CD4-positive, alpha-beta T cell treated with Interferon alpha-2 for 1 hour (primary cell): ENCODE measurements around the gene GRB10.
A peak's percentile ranks its signal among the peaks of the same experiment; 100 is the strongest.

Experiments used
- DNase-seq, 2 donors: peaks; one replicate each; pipeline ENCODE4 v3.0.0-alpha.2; 2020 to 2022

Gene GRB10

DNA sequence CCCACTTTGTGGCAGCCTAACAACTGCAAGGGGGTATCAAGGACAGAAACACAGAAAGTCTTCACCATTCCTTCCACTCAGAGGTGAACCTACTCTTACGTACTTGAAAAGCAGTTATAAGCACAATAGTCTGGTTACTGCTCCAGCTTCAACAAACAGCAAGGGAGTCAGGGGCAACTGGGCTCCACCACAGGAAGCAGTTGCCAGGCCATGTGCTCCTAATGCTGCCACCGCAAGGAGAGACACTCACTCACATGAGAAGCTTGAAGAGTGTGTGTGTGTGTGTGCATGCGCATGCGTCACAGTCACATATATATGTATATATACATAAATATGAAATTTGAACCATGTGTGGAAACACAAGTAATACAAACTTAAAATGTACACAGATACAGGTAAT is 65.5 kb downstream of the GRB10 start:
- DNase-seq: no peak

DNA sequence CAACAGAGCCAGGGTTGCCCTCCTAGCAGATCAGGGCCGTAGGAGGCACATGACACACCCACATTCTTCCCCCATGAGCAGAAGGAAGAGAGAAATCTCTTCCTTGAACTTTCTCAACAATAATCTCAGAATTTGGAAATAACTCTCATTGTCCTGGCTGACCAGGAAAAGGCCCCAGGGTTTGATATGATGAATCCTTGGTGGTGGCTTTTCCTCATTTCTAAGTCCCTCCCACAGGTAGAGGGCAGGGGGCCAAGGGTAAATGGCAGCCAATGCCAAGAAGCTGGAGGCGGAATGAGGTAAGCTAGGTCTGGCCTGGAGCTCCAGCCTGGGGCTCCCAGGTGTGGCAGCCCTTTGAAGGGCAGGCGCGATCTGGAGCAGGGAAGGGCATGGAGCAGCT is 67.8 kb downstream of the GRB10 start:
- DNase-seq: no peak

DNA sequence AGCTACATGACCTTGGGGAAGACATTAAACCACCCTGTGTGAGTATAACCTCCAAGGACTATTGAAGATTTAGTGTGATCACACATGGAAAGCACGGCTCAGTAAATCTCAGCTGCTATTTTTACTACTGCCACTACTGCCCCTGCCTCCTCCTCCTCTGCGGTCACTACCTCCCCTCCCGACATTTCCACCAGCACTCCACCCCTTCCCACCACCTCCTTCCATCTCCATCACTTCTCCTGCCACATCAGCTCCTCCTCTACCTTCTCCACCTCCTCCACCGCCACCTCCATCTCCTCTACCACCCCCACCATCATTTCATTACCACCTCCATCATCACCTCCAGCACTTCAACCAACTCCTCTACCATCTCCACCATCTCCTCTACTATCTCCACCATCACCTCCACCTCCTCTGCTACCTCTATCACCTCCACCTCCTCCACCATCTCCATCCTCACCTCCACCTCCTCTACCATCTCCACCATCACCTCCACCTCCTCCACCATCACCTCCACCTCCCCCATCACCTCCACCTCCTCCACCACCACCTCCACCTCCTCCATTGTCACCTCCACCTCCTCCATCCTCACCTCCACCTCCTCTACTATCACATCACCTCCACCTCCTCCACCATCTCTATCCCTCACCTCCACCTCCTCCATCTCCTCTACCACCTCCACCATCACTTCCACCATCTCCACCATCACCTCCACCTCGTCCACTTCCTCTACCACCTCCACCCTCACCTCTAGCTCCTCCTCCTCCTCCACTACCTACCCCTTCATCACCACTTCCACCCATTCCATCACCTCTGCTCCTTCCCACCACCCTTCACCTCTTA is 69.4 kb downstream of the GRB10 start:
- no peak for DNase-seq

DNA sequence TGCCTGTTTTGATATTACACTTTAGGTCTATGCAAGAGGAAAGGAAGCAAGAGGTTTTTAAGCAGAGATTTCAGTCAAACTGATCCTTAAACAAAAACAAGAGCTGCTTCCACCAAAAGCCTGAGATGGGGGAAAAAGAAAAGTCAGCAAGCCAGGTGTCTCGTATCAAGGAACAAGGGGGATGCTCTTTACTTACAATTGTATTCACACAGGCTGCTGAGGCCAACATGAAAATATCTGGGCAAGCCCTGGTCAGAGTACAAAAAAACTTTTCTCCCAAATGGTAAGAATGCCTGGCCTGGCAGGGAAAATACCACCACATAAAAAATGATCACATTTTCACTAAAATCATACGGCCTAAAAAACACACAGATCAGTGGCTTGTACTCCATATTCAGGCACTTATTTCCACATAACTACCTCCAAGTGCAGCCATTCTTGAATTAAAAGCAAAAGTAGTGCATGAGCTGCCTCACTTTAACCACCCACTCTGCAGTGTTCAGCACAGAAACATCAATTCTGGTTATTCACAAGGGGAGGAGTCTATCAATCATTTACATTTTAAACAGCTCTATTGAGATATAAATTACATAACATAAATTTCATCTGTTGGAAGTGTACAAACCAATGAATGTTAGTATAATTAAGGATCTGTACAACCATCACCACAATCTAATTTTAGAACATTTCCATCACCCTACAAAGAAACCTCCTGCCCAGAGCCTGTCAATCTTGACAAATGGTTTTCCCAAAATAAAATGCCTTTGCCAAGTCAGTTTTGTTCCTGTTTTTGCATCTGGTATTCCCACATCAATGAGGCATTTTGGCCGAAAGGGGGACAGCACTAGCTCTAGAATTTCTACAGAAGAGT is 70.2 kb downstream of the GRB10 start:
- no peak for DNase-seq

DNA sequence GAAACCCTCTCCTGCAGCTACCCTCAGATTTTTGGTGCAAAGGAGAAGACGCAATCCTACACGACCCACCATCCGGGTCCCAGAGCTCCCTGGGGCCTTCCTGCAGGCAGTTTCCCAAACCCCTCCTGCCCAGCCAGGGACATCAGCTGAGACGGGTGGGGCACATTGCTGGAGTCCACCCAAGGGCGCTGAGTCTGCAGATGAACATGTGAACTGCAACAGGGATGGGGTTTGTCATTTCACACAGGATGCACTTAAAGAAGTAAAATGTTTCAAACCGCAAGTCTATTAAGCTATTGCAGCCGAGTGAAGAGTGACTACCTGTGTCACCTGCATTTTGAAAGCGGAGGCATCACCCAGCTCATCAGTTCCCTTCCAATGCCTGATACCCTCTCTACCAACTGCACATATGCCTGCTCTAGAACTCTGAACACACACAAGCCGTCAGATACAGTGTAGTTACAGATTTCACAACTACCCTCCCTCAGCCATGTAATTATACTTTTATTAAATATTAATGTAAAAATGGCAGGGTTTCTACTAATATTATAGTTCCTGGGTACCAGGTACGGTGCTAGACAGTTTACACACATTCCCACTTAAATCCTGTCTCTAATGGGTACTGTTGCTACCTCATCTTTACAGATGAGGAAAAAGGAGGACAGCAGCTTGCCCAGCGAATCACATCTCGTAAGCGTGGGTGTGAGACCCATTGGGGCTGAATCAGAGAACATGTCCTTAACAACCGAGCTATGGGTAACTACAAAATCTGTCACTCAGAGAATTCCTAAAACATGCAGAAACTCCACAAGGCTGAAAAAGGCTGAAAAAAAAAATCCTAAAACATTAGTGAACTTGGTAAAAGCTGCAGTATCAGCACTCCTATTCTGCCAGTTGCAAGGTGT is 71.2 kb downstream of the GRB10 start:
- DNase-seq: no peak

DNA sequence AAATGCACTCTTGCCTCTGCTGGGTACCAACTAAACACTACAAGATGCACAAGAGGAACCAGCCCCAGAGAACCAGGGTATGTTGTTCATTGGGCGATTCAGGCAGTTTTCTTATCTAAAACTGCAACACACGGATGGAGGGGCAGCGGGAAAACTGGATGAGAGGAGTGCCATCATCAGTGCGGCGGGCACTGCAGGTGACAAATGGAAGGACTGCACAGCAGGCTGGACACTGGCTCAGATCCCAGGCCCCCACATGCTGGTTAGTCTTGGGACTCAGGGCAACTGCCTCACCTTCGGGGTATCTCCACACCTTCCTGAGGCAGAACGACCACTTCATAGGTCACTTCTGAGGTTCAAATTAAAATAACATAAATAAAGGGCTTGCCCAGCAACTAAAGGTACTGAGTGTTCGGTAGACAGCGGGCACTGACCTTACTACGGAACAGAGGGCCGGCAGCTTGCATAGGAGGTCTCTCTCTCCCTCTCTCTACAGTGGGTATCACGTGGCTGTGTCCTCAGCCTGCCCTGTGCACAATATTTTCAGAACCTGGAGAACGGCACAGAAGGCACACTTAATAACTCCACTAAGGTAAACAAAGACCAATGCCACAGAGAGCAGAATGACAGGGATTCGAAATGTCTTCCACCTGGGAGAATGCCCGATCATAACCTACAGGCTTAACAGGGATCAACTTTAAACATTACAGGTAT is 72.1 kb downstream of the GRB10 start:
- no peak for DNase-seq

DNA sequence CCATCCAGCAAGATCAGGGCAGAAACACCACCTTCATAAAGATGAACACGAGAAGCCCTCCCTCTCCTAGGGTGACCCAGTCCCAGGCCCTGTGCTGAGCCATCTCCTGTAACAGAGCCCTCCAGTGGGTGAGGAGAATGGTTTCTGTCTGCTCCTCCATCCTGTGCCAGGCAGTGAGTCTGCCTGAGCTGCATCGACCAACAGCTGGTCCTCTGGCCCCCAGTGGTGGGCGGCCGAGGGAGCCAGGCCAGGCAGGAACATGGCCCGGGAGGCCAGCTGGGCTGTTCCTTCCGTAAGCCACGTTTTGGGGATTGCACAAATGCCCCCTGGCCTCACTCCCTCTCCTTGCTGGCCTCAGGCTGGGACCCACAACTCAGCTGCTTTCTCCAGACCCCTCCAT is 73.5 kb downstream of the GRB10 start:
- no peak for DNase-seq

DNA sequence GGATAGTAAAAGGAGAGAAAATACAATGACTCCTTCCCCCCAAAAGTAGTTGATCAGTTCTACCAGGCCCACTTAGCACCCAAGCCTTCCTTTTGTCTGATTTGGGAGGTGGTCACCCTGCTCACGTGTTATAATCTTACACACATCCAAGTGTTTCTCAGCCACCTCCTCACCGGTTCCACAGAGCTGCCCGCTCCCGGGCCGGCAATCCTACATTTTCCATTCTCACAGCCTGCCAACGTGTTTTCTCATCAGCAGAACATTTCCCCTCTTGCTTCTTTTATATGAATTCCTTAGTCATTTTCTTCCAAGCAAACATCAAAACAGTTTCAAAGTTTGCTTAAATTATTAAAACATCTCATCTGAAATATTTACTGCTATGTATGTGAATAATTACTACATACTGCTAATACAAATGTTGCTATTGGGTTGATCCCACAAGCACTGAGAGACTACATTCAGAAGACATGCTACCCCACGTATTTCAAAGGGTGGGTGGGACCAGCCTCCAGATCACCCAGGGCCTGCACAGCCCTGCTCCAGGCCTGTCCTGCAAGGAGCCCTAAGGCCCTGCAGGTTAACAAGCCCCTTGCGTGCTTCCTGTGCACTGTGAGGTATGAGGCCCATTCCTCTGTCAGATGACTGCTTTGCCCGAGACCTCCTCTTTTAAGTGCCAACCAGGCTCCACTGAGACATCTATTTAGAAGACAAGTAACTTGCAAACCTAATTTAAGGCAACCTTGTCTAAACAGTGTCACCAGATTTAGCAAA is 75.3 kb downstream of the GRB10 start:
- DNase-seq: no peak

DNA sequence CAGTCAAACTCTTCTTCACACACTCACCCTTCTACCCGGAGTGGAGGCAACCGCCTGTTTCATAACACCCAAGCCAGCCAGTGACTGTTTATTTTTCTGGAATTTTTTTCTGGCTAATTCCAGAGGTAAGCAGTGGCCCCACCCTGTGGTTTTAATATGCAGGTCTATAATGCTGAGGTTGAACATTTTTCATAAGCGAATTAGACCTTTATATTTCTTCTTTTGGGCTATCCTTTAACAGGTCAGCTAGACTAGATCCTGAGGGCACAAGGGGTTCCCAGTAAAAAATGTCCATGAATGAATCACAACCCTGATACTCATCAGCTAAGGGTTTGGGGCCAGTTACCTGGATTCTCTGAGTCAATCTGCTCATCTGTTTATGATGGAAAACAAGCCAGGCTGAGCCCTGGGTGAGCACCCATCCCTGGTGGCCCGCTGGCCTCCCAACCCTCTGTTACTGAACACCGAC is 76.2 kb downstream of the GRB10 start:
- no peak for DNase-seq

DNA sequence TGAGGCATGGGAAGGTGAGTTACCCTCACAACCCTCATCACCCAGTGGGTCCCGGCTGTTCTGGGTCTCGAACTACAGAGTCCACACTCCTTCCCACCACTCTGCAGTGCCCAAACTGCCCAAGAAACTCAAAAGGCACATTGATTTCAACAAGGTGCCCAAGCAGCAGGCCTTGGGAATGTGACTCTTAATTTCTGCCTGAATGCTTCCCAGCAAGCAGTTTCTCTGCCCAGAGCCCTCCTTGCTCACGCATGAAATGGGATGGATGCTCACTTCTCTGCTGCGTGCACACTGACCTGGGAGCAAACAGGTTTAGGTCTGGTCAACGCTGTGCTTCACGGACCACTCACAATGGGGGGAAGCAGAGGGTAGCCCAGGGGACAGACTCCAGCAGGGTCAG is 77.9 kb downstream of the GRB10 start:
- no peak for DNase-seq

DNA sequence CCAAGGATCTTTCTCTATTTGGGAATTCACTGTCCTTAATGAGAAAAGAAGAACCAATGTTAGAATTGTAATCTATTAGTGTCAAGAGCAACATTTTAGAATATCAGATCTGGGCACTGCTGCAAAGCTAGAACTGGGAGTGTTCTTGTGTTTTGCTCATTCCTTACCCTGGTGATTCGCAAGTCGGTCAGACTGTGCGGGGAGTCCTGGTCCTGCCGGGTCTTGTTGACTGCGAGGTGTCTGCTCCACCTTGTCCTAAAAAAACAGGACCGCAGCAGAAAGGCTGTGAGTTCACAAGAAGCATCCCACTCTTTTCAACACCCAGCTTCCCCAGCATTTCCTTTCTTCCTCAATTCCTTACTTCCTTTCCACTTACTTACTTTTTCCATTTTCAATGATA is 79.0 kb downstream of the GRB10 start:
- DNase-seq: no peak

DNA sequence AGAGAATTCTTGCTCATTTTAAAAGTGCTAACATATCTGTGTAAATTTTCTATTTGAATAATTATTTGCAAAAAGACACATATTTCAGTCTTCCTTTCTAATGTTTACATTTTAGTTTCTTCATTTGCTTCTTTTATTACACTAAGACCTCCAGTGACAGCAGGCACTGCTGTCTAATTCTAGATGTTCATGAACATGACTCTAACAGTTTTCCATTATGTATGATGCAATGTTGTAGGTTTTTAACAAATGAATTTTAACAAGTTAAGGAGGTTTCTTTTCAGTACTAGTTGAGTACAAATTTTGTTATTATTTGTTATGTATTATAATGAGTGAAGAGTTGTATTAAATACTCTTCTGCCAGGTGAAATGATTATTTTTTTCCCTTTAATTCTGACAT is 83.6 kb downstream of the GRB10 start:
- no peak for DNase-seq

DNA sequence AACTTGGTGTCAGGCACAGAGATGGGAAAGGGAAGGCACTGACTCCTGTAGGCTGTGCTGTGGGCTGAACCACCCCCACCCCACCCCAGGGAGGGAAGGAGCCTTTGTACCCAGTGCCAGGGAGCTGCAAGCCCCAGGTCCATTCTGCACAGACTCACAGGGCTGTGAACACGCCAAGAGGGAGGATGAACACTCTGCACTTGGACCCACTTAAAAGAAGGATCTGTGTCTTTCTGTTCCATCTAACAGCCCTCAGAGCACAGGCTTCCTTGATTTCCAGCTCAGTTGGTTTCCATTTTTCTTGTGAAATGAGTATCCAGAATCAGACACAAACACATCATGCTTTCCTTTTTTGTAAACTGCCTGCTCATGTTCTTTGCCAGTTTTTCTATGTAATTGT is 84.9 kb downstream of the GRB10 start:
- DNase-seq: no peak

DNA sequence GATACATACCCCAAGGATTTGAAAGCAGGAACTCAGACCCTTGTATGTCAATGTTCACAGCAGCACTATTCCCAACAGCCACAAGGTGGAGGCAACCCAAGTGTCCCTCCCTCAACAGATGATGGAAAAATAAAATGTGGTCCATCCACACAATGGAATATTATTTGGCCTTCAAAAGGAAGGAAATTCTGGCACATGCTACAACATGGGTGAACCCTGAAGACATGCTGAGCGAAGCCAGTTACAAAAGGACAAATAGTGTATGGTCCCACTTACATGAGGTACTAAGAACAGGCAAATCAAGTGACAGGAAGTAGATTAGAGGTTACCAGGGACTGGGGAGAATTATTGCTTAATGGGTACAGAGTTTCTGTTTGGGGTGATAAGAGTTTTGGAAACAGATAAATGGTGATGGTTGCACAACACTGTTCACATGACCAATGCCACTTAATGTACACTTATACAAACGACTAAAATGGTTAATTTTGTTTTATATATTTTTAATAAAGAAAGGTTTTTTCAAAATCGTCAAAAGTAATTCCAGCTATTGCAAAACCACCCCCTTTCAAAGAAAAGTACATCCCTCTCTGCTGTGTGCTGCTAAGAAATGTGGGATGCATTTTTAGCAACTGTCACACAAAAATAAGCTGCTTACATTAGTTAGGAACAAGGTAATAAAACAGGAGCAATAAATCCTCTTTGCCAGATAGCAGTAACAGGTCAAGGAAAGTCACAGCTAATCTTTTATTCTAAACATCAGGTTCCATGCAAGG is 85.7 kb downstream of the GRB10 start:
- peak in 1 of 2 donors; percentile 27 for DNase-seq

DNA sequence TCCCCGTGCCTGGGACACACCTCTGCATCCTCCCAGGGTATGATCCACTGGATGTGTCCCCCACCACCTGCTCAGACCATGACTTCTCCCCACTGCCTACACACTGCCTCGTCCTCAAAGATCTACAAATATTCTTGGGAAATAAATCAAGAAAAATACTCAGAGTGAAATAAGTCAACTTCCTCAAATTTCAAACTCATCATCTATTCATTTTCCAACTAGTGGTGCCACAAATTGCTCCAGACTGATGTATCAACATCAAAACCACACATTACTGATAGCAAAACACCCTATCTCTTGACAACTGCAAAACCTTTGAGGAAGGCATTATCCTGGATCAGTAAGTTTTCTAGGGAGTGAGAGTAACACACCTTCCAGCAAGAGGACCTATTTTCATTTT is 87.7 kb downstream of the GRB10 start:
- DNase-seq: no peak

DNA sequence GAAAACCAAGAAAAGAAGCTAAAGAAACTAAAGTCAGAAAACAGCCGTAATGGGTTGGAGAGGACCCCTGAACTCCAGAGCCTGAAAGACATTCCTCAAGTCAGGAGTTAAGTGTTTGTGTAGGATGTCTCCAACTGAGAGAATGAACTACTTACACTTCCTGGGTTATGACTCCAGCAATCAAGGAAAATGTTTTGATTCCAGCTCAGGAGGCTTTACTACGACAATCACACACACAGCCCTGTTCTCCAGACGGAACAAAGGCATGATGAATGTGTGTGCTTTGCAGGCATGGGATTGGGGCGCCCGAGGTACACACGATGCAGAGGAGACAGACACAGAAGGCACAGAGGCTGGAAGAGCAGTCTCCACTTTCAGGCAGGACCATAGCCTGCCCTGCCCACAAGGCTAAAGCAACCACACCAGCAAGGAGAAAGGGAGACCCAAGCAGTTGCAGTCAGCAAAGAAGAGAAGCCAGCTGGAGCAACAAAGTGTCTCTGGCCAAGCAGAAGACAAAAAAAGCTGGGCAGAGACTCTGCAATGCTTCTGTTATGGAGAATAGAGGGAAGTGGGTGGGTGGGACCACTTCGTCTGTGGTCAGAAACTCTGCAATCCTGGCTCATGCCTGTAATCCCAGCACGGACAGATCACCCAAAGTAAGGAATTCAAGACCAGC is 89.1 kb downstream of the GRB10 start:
- DNase-seq: no peak

DNA sequence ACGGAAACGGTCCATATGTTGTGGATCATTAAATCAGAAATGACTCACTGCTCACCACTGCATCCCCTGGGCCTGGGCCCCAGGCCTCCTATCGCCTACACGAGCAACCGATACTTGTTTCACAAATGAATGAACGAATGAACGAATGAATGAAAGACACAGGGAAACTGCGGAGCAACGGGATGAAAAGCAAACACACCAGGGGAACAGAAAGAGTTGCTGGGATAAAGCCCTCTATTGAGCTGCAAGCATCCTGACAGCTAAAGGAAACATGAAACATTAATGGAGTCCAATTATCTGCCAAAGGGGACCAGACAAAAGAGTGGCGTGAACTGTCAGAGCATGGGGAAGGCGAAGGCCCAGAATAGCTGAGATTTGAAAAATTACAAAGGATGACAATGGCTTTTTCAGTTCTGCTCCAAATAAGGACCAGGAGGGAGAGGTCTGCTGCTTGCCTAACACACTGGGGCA is 92.1 kb downstream of the GRB10 start:
- DNase-seq: no peak

DNA sequence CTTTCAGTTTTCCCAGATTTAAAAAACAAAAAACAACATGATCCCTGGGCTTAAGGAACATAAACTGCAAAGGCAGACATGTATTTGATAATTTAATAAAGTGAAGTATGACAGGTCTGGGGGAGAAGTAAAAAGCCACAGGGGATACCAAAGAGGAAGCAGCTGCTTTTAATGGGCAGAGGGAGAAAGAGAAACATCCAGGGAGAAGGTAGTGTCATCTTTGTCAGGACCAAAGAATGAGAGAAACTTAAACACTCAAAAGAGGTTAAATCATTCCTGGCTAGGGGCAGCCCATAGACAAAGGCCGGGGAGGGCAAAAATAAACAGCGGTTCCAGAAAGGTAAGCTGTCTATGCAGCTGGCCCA is 94.5 kb downstream of the GRB10 start:
- DNase-seq: no peak

DNA sequence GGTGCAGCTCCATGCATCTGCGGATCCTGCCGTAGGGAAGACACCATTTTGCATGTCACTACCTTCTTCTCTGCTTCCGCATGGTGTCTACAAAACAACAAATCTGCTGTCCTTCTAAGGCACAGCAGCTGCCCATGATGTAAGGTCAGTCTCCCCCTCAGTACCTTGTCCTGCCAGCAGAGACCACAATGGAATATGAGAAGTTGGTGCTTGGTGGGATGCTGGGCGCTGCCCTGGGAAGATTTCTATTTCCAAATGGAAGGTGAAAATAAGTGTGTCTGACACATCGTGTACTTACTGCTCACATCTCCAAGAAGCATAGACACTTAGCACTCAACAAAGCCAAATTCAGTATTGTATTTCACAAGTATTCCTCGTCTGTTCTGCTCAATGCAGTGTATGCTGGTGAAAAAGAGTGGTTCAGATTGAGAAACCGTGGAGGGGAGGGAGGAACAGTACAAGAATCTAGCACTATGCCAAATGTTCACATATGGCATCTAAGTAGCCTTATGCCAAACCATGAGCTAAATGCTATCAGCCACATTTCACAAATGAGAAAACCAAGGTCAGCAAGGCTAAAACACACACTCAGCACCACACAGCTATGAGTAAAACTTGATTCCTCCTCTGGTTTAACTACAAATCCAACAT is 95.0 kb downstream of the GRB10 start:
- no peak for DNase-seq

DNA sequence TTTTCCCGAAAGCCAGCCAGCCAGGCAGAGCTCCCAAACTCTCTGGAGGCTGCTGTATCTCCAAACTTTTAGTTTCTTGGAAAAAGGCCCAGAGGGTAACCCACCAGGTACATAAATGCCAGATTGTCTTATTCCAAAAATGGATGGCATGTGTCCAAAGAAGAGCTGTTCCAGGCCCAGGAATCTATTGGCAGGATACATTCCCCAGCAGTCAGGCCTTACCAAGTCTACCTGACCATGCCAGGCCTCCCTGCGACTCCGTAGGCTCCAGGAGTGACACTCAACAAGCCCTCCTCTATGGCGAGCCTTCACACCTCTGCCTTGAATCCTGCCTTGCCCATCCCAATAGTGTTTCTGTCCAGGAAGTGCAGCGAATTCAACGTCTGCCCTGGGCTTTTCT is 95.6 kb downstream of the GRB10 start:
- no peak for DNase-seq
